ENCODE measurements around the gene CACNA1G.

- no peak for TF ChIP-seq CTCF (IDR thresholded peaks at IDR 0.05)
- no peak for TF ChIP-seq ZFX (IDR thresholded peaks at IDR 0.05; ENCODE audit: borderline replicate concordance)
These were observed 21.7 kb upstream of the CACNA1G start for GRCh38 chr17:50538549-50539410.

Data from 22Rv1 (cell line).